HS-27A (cell line): ENCODE measurements around the gene CKS2.

Source experiments
- DNase-seq: peaks from one replicate; pipeline ENCODE4 v3.0.0-alpha.2; 2012; ENCODE audit warnings: low read depth, missing footprints

The CKS2 gene

GRCh38 chr9:89350988-89351557 is 40.1 kb downstream of the CKS2 start:
- no peak for DNase-seq

DNA sequence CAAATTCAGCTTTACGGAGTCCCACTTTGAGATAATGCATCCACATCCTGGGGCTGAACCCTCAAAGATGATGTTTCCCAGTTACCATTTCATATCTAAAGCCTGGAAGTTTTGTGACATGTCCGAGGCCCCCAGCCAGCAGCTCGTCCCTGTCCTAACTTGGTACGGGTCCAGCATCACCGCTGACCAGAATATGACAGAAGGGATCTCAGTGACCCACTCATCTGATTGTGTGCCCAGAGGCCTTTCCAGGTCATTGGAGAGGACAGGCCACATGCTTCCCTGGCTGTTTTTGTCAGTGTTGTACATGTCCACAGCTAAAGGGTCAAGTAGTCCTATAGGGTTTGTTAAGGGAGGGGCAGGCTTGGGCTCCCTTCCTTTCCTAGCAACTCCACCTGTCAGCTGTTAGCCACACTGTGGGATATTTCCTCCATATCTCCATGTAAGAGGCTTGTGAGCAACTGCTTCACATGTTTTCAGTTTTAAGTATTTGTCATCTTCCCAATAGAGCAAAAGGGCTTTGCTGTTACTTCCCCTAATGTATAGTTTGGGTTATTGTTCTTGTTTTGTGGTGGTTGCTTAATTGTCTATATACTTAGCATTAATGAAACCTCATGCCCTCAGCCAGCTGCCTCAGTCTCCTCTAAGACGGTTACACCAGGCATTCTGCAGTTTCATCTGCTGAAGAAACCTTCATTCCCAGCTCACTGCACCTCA is 40.7 kb downstream of the CKS2 start:
- no peak for DNase-seq

DNA sequence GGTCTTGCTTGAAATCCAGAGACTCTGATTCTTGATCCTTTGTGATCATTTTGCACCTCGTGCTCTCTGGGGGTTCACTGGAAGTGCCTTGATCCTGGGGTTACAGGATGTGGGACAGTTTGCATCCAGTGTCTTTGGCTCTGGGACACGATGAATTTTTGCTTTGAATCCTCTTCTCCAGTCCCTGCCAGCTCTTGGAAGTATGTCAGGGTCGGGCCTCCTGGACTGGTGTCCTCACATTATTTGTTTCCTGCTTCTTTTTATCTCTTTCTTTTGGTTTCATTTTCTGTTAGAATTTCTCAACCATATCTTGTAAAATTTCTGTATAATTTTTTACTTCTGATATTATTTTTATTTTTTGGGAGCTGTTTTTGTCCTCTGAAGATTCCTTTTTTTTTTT is 41.5 kb downstream of the CKS2 start:
- no peak for DNase-seq

GRCh38 chr9:89352874-89353649 is 42.1 kb downstream of the CKS2 start:
- no peak for DNase-seq

GRCh38 chr9:89353989-89354388 is 43.0 kb downstream of the CKS2 start:
- DNase-seq, result no peak

DNA sequence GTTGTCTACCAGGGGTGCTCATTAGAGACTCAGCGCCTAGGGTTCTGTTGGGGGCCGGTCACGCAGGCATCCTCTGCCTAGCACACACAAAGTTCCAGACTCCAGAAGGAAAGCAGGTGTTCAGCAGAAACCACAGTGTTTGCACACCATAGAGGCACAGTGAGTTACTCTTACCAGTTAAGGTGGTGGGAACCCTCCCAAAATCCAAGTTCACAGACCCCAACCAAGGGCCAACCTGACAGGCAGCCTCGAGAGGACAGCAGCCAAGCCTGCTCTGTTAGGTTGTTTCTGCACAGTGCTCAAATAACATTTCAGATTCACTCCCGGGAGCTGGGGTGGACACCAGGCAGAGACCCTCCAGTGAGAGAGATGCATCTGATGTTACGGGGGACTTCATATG is 43.5 kb downstream of the CKS2 start:
- no peak for DNase-seq

- DNase-seq, result no peak
These were observed 45.8 kb downstream of the CKS2 start for GRCh38 chr9:89356782-89357181.

DNA sequence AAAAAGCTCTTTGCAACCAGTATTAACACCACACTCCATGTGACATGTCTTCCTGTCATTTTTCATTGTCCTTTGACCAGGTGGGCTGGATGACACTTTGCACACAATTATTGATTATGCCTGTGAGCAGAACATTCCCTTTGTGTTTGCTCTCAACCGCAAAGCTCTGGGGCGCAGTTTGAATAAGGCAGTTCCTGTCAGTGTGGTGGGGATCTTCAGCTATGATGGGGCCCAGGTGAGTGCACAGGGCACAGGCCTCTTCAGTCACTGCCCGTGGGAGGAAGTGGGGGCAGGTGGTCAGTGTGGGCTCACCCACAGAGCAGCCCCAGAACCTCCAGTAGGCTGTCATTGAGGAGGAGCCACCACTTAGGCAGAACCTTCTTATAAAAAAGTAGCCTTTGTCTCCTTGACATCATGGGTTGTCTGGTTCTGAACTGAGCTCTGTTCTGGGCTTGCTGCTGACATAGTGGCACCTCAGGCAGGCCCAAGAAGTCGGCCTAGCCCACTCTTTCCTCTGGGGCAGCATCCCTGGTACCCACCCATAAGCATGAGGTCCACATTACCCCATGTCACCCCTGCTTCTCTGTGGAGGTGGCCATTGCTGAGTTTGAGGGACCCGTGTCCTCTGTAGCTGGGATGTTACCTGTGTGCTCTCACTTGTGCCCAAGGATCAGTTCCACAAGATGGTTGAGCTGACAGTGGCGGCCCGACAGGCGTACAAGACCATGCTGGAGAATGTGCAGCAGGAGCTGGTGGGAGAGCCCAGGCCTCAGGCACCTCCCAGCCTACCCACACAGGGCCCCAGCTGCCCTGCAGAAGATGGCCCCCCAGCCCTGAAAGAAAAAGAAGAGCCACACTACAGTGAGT is 46.6 kb downstream of the CKS2 start:
- DNase-seq, result no peak

DNA sequence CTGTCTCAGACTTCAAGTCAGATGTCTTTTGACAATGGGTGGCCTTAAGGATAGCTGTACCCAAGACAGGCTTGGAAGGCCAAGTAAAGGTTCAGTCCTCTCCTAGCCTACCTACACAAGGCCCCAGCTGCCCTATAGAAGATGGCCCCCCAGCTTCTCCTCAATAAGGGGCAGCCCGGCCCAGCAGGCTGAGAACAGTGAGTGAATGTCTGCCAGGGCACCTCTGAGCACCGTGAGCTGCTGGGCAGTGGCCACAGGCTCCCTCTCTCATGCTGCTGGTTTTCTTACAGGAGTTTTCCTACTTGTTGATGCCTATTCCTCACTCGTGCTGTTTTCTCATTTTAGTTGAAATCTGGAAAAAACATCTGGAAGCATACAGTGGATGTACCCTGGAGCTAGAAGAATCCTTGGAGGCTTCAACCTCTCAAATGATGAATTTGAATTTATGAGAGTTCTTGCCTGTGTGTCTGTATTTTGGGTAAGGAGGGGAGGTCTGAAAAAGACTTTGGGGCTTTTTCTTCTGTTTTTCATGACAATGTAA is 47.5 kb downstream of the CKS2 start:
- DNase-seq, result no peak

DNA sequence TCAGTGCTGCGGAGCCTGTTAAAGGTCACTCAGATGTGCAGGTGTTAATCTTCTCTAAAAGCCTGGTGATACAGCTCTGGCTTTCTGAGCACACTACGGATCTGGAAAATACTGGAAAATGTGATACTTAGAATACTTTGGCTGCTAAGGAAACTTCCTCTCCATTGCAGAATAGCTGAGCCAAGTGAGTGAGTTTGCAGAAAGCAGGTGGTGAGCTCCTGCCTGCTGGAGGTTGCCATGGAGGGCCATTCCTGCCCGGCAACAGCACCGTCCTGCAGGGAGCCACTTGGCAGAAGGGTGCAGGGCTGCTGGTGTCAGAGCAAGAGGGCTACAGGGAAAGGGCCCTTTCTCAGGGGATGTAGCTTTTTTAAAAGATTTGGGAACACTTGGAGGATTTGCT is 48.0 kb downstream of the CKS2 start:
- no peak for DNase-seq

DNA sequence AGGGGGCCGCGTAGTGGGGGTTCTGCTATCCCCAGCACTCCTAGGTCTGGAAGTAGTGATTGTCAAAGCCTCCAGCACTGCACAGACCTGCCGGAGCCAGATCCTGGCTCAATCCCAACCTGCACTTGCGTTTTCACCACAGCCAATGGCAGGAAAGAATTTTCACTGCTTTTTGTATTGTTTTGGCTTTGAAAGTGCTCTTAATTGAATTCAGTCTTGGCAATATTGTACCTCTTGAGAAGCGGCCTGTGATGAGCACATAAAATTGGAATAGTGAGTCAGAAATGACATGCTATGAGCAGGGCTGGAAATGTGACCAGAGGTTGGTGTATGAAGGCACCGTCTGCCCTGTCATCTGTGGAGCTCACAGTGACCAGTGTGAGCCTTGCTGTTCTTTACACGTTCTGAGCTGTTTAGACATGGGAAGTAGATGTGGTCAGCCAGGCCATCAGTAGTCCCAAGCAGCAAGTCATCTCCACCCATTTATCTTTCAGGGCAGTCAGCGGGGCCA is 48.8 kb downstream of the CKS2 start:
- no peak for DNase-seq

DNA sequence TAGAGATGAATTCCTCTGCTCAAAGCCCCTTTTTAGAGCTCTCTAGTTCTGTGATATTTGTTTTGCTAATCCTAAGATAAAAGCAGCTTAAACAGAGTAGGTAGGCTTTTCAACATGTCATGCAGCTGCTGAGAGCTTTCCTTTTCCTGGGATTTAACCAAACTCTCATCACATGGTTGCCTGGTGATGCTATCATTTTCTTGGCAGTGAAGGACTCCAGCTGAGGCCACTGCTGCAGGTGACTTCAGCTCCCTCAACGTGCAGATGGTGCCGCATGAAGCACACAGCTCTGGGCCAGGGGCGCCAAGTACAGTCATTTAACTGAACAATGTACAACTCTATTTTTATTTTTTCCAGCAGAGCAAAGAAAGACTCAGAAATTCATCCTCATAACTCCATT is 49.5 kb downstream of the CKS2 start:
- no peak for DNase-seq

- DNase-seq, result no peak
These were observed 50.0 kb downstream of the CKS2 start for GRCh38 chr9:89361031-89361430.

DNA sequence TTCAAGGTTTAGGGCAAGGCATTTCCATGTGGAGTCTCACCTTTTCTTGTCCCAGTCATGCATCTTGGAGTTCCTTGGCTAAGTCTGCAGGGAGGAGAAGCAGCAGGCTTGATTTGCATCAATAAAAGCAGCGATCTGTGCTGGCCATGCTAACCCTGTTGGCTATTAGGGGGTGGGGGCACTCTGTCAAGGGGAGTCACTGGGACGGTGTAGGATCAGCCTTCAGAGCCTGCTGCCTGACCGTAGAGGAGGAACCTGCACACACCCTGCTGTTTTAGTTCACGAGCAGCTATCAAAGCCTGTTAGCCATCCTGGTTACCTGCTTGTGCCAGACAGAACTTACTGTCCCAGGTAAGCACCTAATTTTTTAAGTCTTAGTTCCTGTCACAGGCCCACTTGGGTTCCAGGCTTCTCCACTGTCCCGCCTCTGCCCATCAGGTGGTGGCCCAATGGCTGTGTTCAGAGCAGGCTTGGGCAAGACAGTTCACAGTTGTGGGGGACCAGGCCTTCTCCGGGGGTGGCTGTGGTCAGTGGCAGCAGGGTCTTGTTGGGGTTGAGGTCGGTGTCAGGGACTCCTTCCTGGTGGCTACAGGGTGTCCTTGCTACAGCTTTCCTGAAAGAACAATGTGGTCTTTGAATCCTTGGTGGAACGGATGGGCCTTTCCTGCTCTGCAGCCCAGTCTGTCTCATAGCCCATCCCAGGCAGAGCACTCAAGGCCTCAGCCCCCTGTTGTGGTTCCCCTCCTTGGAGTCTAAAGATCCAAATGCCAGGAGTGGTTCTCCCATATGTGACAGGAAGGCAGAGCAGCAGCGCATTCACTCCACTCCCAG is 51.0 kb downstream of the CKS2 start:
- no peak for DNase-seq

GRCh38 chr9:89362647-89363310 is 51.8 kb downstream of the CKS2 start:
- no peak for DNase-seq

DNA sequence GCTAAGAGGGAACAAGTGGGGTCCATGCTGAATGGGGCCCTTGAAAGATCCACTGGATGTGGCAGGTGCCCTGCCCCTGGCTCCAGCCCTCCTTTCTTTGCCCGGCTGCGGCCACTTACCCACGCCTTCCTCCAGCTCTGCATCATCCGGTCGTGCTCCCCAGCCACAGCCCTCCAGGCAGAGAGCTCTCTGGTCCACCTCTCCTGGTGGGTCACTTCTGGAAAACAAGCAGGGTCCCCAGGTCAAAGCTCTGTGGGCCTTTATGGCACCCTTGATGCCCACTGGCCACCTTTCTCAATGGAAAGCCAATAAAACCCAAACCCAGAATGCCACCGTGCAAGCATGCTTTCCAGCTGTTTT is 52.3 kb downstream of the CKS2 start:
- DNase-seq, result no peak

GRCh38 chr9:89363921-89364665 is 53.1 kb downstream of the CKS2 start:
- no peak for DNase-seq

DNA sequence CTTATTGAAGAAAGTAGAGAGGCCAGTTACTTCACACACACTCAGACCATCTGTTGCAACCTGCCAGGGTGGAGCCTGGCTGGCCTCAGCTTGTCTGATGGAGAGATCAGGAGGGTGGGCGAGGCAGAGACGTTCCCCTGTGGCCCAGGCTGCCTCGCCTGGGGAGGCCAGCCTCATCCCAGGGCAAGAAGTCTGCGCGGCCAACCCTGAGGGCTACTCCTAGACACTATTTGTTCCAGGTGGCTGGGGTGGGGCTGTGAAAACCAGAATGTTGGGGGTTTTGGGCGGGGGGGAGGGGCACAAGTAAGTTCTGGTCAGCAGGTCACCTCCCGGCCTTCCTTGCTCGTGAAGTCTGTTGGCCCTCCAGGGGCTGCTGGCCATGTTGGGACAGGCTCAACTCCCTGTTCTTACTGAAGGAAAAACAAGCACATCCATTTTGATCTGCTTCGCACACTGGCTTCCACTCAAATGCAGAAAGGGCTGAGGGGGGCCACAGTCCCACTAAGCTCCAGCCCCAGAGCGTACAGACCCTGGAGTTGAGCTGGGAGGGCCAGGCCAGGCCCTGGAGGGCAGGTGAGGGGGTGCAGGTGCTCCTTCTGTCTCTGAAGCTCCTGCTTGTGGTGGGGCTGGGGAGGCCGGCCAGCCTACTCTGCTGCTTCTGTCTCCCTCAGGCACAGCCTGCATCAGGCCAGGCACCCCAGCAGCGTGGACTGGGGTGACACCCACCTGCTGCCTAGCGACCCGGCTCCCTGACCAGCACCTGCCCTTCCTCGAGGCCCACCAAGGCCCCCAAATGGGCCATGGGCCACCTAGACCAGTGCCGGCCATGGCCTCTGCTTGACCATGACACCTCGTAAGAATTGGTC is 53.9 kb downstream of the CKS2 start:
- DNase-seq, result no peak

DNA sequence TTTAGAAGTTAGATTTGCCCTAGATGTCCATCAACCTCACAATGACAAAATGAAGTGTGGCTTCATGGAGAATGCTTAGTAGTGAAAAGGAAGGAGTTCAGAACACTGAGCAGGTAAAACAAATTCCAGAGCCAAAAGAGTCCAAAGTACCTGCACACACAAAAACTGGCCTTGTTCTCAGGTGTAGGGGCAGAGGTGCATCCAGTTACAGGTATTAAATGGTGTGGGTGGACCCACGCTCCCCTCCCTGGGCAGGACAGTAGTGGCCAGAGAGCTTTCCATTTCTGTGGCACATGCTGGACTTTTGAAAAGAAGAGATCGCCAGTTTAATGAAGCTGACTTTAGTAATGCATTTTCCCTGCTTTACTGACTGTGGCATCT is 54.5 kb downstream of the CKS2 start:
- DNase-seq, result no peak
